ENCODE measurements around the gene NF1.
"Not testable (repeated sequence)": the region's sequence is repeated elsewhere in the genome, so short reads cannot be mapped to it uniquely, and the experiment has no call there.

The NF1 gene

DNA sequence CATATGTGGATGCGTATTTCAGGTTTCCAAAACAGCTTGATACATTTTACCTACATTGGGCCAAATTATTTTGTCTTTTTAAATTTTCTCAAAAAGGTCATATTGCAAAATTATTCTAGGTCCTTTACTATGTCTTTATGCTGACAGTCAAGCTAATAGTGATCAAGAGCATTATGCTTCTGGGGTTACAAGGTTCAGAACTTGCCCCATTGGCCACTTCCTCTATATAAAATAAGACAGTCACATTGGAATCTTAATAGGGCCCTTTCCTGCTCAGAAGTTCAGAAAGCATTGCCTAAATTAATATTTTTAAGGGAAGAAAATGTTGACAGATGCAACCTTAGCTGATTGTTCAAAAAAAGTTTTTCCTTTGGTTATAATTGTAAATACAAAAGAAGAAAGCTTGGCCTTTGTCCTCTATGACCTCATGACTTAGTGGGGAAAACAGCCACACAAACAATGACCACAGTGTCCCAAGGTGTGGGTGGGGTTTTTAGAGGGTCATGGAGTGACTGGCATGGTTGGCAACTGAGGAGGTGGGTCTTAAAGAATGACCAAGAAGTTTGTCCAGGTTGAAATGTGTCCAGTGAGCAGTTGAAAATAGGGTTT lies 284.9 kb downstream of the NF1 start:
- WGBS, 2 donors (ENCODE audit: extremely low coverage in 2 of 2, insufficient read length in 2 of 2, insufficient replicate concordance in 1 of 2), result no CpG with 5 or more reads among the region's 1 CpG
- peaks cover 0 to 2% of the 10 kb centered on the region in 2 donors for H3K4me1 ChIP-seq (ENCODE audit: control insufficient read depth in 2 of 2, insufficient read depth in 1 of 2, low read depth in 1 of 2, low read length in 2 of 2)
- H3K18ac ChIP-seq (ENCODE audit: low read length), result no peak overlapping the region
- H3K79me1 ChIP-seq (ENCODE audit: low read depth, low read length), result peaks cover 1% of the 10 kb centered on the region
- no peak overlapping the region for H2BK12ac ChIP-seq (ENCODE audit: low read length)
- no peak overlapping the region for H3K14ac ChIP-seq (ENCODE audit: low read length)
- H3K4me2 ChIP-seq (ENCODE audit: insufficient read depth, low read length, poor library complexity, severe bottlenecking), result no peak overlapping the region
- H3K36me3 ChIP-seq (replicated peaks in 1 of 2; ENCODE audit: control insufficient read depth in 2 of 2, insufficient read depth in 2 of 2, low read length in 2 of 2), result peaks cover 2 to 53% of the 10 kb centered on the region in 2 donors
- no peak overlapping the region for H3K9ac ChIP-seq (ENCODE audit: low read depth, low read length, poor library complexity)
- H2BK120ac ChIP-seq (ENCODE audit: low read depth, low read length), result no peak overlapping the region
- no peak overlapping the region for H2BK15ac ChIP-seq (ENCODE audit: low read length)
- H3K9me3 ChIP-seq (replicated peaks in 1 of 2; ENCODE audit: control insufficient read depth in 2 of 2, insufficient read depth in 1 of 2, low read depth in 1 of 2, low read length in 2 of 2), result no peaks in the 10 kb centered on the region
- no peak overlapping the region for H3K27ac ChIP-seq (replicated peaks; ENCODE audit: low read length)
- no peak overlapping the region for H3K23ac ChIP-seq (ENCODE audit: low read depth, low read length, poor library complexity)
- no peak overlapping the region for H3K4ac ChIP-seq (ENCODE audit: low read length)
- no peak for DNase-seq (ENCODE audit: low spot score)
- H2BK5ac ChIP-seq (ENCODE audit: low read length), result no peak overlapping the region
- no peak overlapping the region for H4K8ac ChIP-seq (ENCODE audit: low read depth, low read length)
- H2AFZ ChIP-seq (ENCODE audit: low read length), result no peak overlapping the region
- H4K91ac ChIP-seq (ENCODE audit: low read depth, low read length, poor library complexity), result no peak overlapping the region
- no peaks in the 10 kb centered on the region for H3K27me3 ChIP-seq (ENCODE audit: control insufficient read depth in 3 of 3, insufficient read depth in 3 of 3, low read depth in 1 of 3, low read length in 3 of 3)
- H3K4me3 ChIP-seq (ENCODE audit: low read length in 2 of 2), result no peak overlapping the region
- H2AK5ac ChIP-seq (ENCODE audit: low read depth, low read length), result no peak overlapping the region

DNA sequence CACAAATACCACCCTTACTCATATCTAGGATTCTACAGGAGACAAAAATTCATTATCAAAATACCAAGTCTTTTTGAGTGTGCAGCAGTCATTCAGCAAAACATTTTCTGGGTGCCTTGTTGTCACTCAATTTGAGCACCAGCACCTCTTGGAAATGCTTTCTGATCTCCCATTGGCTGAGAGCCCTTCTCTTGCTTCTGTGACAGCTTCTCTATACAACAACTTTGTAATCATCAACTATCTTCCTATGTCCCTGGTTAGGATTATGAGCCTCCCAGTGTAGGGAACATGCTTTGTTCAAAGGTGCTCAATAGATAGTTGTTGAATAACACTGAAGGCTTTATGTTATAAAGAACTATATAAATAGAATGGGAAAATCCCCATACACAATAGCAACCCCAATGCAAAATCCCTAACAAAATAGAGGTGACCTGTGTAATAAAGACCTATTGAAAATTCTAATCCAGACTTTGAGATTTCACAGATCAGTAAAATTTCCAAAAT lies 286.4 kb downstream of the NF1 start:
- H3K9me3 ChIP-seq (replicated peaks in 1 of 2; ENCODE audit: control insufficient read depth in 2 of 2, insufficient read depth in 1 of 2, low read depth in 1 of 2, low read length in 2 of 2), result no peaks in the 10 kb centered on the region
- DNase-seq (ENCODE audit: low spot score), result no peak
- H3K36me3 ChIP-seq (replicated peaks in 1 of 2; ENCODE audit: control insufficient read depth in 2 of 2, insufficient read depth in 2 of 2, low read length in 2 of 2), result peaks cover 2 to 38% of the 10 kb centered on the region in 2 donors
- H3K4me2 ChIP-seq (ENCODE audit: insufficient read depth, low read length, poor library complexity, severe bottlenecking), result no peak overlapping the region
- no peak overlapping the region for H3K4ac ChIP-seq (ENCODE audit: low read length)
- peaks cover 1% of the 10 kb centered on the region for H3K79me1 ChIP-seq (ENCODE audit: low read depth, low read length)
- no peaks in the 10 kb centered on the region for H3K27me3 ChIP-seq (ENCODE audit: control insufficient read depth in 3 of 3, insufficient read depth in 3 of 3, low read depth in 1 of 3, low read length in 3 of 3)
- H2AK5ac ChIP-seq (ENCODE audit: low read depth, low read length), result no peak overlapping the region
- no peak overlapping the region for H3K23ac ChIP-seq (ENCODE audit: low read depth, low read length, poor library complexity)
- H2BK12ac ChIP-seq (ENCODE audit: low read length), result no peak overlapping the region
- H3K4me3 ChIP-seq (ENCODE audit: low read length in 2 of 2), result no peak overlapping the region
- H2BK5ac ChIP-seq (ENCODE audit: low read length), result no peak overlapping the region
- no peak overlapping the region for H2AFZ ChIP-seq (ENCODE audit: low read length)
- H3K27ac ChIP-seq (replicated peaks; ENCODE audit: low read length), result no peak overlapping the region
- H4K91ac ChIP-seq (ENCODE audit: low read depth, low read length, poor library complexity), result no peak overlapping the region
- H3K9ac ChIP-seq (ENCODE audit: low read depth, low read length, poor library complexity), result no peak overlapping the region
- H4K8ac ChIP-seq (ENCODE audit: low read depth, low read length), result no peak overlapping the region
- H3K14ac ChIP-seq (ENCODE audit: low read length), result no peak overlapping the region
- H2BK15ac ChIP-seq (ENCODE audit: low read length), result no peak overlapping the region
- H3K4me1 ChIP-seq (ENCODE audit: control insufficient read depth in 2 of 2, insufficient read depth in 1 of 2, low read depth in 1 of 2, low read length in 2 of 2), result peaks cover 0 to 2% of the 10 kb centered on the region in 2 donors
- no peak overlapping the region for H2BK120ac ChIP-seq (ENCODE audit: low read depth, low read length)
- H3K18ac ChIP-seq (ENCODE audit: low read length), result no peak overlapping the region

DNA sequence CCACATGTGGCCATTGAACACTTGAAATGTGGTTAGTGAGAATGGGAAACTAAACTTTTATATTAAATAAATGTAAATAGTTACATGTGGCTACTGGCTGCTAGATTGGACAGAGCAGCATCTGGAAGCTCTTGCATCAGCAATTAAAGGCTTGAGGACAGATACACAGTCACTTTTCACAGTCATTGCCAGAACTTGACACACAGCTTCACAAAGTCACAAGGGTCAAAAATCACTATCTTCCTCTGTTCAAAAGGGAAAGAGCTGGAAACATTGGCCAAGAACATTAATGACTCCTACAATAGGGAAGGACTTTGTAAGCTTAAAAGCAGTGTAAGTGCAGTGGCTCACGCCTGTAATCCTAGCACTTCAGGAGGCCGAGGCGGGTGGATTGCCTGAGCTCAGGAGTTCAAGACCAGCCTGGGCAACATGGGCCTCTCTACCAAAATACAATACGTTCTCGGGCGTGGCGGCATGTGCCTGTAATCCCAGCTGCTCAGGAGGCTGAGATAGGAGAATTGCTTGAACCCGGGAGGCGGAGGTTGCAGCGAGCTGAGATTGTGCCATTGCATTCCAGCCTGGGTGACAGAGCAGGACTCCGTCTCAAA lies 288.0 kb downstream of the NF1 start:
- H3K9me3 ChIP-seq (replicated peaks in 1 of 2; ENCODE audit: control insufficient read depth in 2 of 2, insufficient read depth in 1 of 2, low read depth in 1 of 2, low read length in 2 of 2); H4K8ac ChIP-seq (ENCODE audit: low read depth, low read length); H3K14ac ChIP-seq (ENCODE audit: low read length); H2BK15ac ChIP-seq (ENCODE audit: low read length); H2AK5ac ChIP-seq (ENCODE audit: low read depth, low read length); H2BK12ac ChIP-seq (ENCODE audit: low read length); H4K91ac ChIP-seq (ENCODE audit: low read depth, low read length, poor library complexity); H3K79me1 ChIP-seq (ENCODE audit: low read depth, low read length); H2AFZ ChIP-seq (ENCODE audit: low read length); H3K4ac ChIP-seq (ENCODE audit: low read length); DNase-seq (ENCODE audit: low spot score); H2BK120ac ChIP-seq (ENCODE audit: low read depth, low read length); H3K18ac ChIP-seq (ENCODE audit: low read length); H3K27ac ChIP-seq (replicated peaks; ENCODE audit: low read length); H3K4me3 ChIP-seq (ENCODE audit: low read length in 2 of 2); H3K4me2 ChIP-seq (ENCODE audit: insufficient read depth, low read length, poor library complexity, severe bottlenecking); H3K4me1 ChIP-seq (ENCODE audit: control insufficient read depth in 2 of 2, insufficient read depth in 1 of 2, low read depth in 1 of 2, low read length in 2 of 2); H3K9ac ChIP-seq (ENCODE audit: low read depth, low read length, poor library complexity); H2BK5ac ChIP-seq (ENCODE audit: low read length); H3K27me3 ChIP-seq (ENCODE audit: control insufficient read depth in 3 of 3, insufficient read depth in 3 of 3, low read depth in 1 of 3, low read length in 3 of 3); H3K23ac ChIP-seq (ENCODE audit: low read depth, low read length, poor library complexity): not testable (repeated sequence)
- peaks cover 0 to 23% of the 10 kb centered on the region in 2 donors for H3K36me3 ChIP-seq (replicated peaks in 1 of 2; ENCODE audit: control insufficient read depth in 2 of 2, insufficient read depth in 2 of 2, low read length in 2 of 2)
- WGBS, 2 donors (ENCODE audit: extremely low coverage in 2 of 2, insufficient read length in 2 of 2, insufficient replicate concordance in 1 of 2), result no CpG with 5 or more reads among the region's 11 CpGs

DNA sequence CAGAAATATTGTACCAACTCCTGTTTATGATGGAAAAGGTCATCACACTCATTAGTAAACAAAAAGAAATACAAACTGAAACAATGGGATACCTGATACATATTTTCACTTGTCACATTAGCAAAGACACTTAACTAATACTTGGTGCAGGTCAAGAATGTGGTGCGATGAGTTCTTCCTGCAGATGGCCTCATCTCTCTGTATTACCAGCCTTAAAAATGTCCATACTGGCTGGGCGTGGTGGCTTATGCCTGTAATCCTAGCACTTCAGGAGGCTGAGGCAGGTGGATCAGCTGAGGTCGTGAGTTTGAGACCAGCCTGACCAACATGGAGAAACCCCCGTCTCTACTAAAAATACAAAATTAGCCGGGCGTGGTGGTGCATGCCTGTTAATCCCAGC lies 288.7 kb downstream of the NF1 start:
- peaks cover 0 to 19% of the 10 kb centered on the region in 2 donors for H3K36me3 ChIP-seq (replicated peaks in 1 of 2; ENCODE audit: control insufficient read depth in 2 of 2, insufficient read depth in 2 of 2, low read length in 2 of 2)
- H2BK5ac ChIP-seq (ENCODE audit: low read length); H2AK5ac ChIP-seq (ENCODE audit: low read depth, low read length); H3K18ac ChIP-seq (ENCODE audit: low read length); H4K8ac ChIP-seq (ENCODE audit: low read depth, low read length); H3K27me3 ChIP-seq (ENCODE audit: control insufficient read depth in 3 of 3, insufficient read depth in 3 of 3, low read depth in 1 of 3, low read length in 3 of 3); DNase-seq (ENCODE audit: low spot score); H3K79me1 ChIP-seq (ENCODE audit: low read depth, low read length); H2BK120ac ChIP-seq (ENCODE audit: low read depth, low read length); H3K4me1 ChIP-seq (ENCODE audit: control insufficient read depth in 2 of 2, insufficient read depth in 1 of 2, low read depth in 1 of 2, low read length in 2 of 2); H2BK15ac ChIP-seq (ENCODE audit: low read length); H3K23ac ChIP-seq (ENCODE audit: low read depth, low read length, poor library complexity); H2BK12ac ChIP-seq (ENCODE audit: low read length); H3K27ac ChIP-seq (replicated peaks; ENCODE audit: low read length); H3K14ac ChIP-seq (ENCODE audit: low read length); H4K91ac ChIP-seq (ENCODE audit: low read depth, low read length, poor library complexity); H3K4ac ChIP-seq (ENCODE audit: low read length); H3K4me3 ChIP-seq (ENCODE audit: low read length in 2 of 2); H3K4me2 ChIP-seq (ENCODE audit: insufficient read depth, low read length, poor library complexity, severe bottlenecking); H3K9ac ChIP-seq (ENCODE audit: low read depth, low read length, poor library complexity); H3K9me3 ChIP-seq (replicated peaks in 1 of 2; ENCODE audit: control insufficient read depth in 2 of 2, insufficient read depth in 1 of 2, low read depth in 1 of 2, low read length in 2 of 2); H2AFZ ChIP-seq (ENCODE audit: low read length): not testable (repeated sequence)
- no CpG with 5 or more reads among the region's 6 CpGs for WGBS, 2 donors (ENCODE audit: extremely low coverage in 2 of 2, insufficient read length in 2 of 2, insufficient replicate concordance in 1 of 2)
